Fibroblast of mammary gland (primary cell): Measurements from ENCODE around the gene TRPT1.

Experiments
- DNase-seq: peaks from one replicate; pipeline ENCODE4 v3.0.0-alpha.2; 2010; ENCODE audit warnings: low read depth
- H3K4me3 ChIP-seq: 2 replicates; pipeline ENCODE4 v1.5.1; 2011; ENCODE audit warnings: low read depth, mild to moderate bottlenecking, low read length, moderate library complexity; ENCODE audit not compliant: control insufficient read depth
- CTCF ChIP-seq: conservative IDR thresholded peaks from 2 replicates; pipeline ENCODE4 v1.5.1; 2011; ENCODE audit warnings: low read depth, low read length, inconsistent platforms; ENCODE audit not compliant: control insufficient read depth, insufficient read depth

TRPT1 gene

GRCh38 chr11:64225608-64226506 is at the start of gene TRPT1, which contains the start of gene NUDT22:
TRPT1 (minus strand) TSS chr11:64226186; CDS start chr11:64225860, 326 bp downstream.
NUDT22 (plus strand) TSS chr11:64226274; CDS start chr11:64226653, 379 bp downstream.
- peak; percentile 40 for TF ChIP-seq CTCF

DNA sequence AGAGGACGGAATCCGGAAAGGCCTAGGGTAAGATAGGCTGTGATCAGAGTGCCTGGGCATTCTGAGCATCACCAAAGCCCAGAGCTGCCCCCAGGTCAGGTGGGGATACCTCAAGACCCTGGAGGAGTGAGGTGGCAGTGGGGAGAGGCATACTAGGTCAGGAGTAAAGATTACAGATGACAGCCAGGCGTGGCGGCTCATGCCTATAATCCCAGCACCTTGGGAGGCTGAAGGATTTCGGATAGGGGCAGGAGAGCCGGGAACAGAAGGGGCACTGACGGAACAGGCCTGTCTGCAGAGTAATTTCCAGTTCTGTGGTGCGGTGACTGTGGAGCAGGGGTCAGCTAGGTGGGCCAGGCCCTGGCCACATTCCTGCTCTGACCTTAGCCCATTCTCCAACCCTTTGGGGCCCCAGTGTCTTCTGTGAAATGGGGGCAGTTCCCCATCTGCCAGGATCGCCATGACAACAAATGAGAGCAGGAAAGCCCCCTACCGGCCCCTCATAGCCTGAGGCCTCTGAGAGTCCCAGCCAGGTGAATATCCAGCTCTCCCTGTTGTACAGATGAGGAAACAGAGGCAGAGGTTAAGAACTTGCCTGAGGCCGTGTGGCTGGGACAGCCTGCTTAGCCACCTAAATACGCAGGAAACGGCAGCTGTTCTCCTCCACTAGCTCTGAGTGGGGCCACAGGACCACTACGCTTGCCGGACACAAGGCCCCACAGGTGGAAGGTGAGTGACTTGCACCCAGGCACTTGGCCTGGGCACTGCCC is 49.2 kb upstream of the TRPT1 start:
- no peak for TF ChIP-seq CTCF
- no peak for DNase-seq
- no peak overlapping the region for H3K4me3 ChIP-seq

More at GRCh38 chr11:64225608-64226506, at the start of gene TRPT1, which contains the start of gene NUDT22:
- H3K4me3 ChIP-seq = peak within 1 kb of the TSS; percentile 75
- DNase-seq = peak; percentile 52

DNA sequence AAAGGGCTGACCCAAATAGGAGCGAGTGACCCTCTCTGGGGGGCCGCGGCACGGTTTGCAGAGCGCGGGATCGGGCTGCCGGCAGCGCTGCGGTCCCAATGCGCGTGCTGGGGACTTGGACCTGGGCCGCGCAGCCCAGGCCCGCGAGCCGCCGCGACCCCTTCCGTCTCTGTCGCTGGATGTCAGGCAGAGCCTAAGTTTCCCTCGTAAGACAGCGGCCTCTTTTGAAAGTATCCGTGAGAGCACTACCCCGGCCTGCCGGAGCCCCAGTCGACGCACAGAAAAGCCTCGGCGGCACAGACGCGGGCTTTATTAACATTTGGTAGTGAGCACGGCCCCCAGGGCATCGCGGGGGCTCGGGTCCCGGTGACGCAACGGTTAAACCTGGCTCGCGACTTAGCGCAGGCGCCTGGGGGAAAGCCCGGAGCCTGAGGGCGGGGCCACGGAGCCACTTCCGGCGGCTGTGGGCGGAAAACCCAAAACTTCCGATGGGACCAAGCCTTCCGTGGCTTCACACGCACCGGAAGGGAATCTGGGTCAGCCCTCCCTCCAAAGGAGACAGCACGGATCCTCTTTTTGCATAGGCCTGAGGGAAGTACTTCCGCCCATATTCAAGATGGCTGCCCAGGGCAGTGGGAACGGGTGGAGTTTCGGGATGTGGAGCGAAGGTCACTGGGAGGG is 43.7 kb upstream of the TRPT1 start:
- DNase-seq = peak; percentile 100
- H3K4me3 ChIP-seq = peak overlapping the region; percentile 76
- TF ChIP-seq CTCF = no peak

DNA sequence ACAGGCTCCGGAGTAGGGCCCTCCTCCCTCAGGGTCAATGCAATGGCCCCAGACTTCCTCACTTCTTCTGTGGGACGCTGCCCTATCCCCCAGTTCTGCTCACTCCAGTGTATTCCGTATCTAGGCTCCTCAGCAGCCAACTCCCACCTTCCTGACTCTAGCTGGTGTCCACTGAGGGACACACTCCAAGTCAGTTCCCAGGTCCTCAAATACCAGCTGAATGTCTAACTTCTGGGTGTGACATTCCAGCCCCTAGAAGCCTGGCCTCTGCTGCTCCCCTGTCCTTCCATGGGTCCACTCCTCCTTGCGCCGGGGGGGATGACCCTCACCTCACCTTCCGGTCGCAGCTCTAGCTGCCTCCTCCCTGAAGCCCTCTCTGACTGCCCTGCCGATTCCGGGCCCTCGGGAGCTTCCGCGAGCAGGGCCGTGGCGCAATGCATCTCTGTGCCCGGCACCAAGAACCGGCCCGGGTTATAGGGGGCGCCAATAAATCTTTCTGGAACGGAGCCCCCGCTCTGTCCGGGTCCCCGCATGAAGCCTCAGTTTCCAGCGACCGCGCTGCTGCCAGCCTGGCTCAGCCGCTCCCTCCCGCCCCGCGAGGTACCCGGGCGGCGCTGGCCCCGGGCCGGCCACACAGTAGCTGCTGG is 43.0 kb upstream of the TRPT1 start:
- DNase-seq = peak; percentile 47
- no peak for TF ChIP-seq CTCF
- peak overlapping the region; percentile 57 for H3K4me3 ChIP-seq

- peak overlapping the region; percentile 57 for H3K4me3 ChIP-seq
- no peak for TF ChIP-seq CTCF
- no peak for DNase-seq
Measured at GRCh38 chr11:64268025-64268892, 42.3 kb upstream of the TRPT1 start.
